ENCODE results near the gene GALNT10. TPM values are rescaled to one million over a fixed set of nuclear protein-coding genes. Genes with fewer than 3 reads are reported as not detected.
A peak's percentile ranks its signal among the peaks of the same experiment; 100 is the strongest.

Gene GALNT10, protein sequence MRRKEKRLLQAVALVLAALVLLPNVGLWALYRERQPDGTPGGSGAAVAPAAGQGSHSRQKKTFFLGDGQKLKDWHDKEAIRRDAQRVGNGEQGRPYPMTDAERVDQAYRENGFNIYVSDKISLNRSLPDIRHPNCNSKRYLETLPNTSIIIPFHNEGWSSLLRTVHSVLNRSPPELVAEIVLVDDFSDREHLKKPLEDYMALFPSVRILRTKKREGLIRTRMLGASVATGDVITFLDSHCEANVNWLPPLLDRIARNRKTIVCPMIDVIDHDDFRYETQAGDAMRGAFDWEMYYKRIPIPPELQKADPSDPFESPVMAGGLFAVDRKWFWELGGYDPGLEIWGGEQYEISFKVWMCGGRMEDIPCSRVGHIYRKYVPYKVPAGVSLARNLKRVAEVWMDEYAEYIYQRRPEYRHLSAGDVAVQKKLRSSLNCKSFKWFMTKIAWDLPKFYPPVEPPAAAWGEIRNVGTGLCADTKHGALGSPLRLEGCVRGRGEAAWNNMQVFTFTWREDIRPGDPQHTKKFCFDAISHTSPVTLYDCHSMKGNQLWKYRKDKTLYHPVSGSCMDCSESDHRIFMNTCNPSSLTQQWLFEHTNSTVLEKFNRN
- 33.0 and 34.5 TPM in 2 replicates for total RNA-seq (2013; cell fraction: nucleolus; rRNA removed)
- total RNA-seq (2014; rRNA removed): 18.1 and 18.6 TPM in 2 replicates
- 15.3 and 15.5 TPM in 2 replicates for total RNA-seq (2014; rRNA removed; fragmentation: Illumina TruSeq; extraction: Trizol)
- 26.0 and 27.9 TPM in 2 replicates for total RNA-seq (2021)
- polyA plus RNA-seq (2011; ENCODE audit: low read depth): 14.5 TPM
- polyA plus RNA-seq (2011; rRNA removed): 21.2 and 27.6 TPM in 2 replicates
- polyA plus RNA-seq (2011; cell fraction: cytosol; rRNA removed): 13.9 and 16.9 TPM in 2 replicates
- polyA plus RNA-seq (2011; cell fraction: nucleus; rRNA removed): 19.5 and 23.5 TPM in 2 replicates
- polyA plus RNA-seq (2012): 18.7 and 18.9 TPM in 2 replicates
- 24.9 and 35.4 TPM in 2 replicates for polyA plus RNA-seq (2014; fragmentation: Illumina TruSeq; extraction: Trizol)
- polyA plus RNA-seq (2014; fragmentation: Nextera tagmentation; extraction: Ambion mirVana): 1 to 10 TPM; 4.5 to 4.8 TPM
- polyA plus RNA-seq (2014; rRNA removed): 14.9 and 15.7 TPM in 2 replicates
- 10 to 100 TPM in 1 of 2 experiments, 1 to 10 TPM in 1; 3.9 to 11.5 TPM for polyA plus RNA-seq (2016; fragmentation: Nextera tagmentation; extraction: Ambion mirVana)
- polyA minus RNA-seq (2011; rRNA and poly(A)+ RNA removed): 41.3 and 55.4 TPM in 2 replicates
- polyA minus RNA-seq (2011; cell fraction: cytosol; rRNA and poly(A)+ RNA removed): 6.8 and 8.8 TPM in 2 replicates
- polyA minus RNA-seq (2011; cell fraction: nucleus; rRNA and poly(A)+ RNA removed): 10.9 and 19.5 TPM in 2 replicates
- percentile 71 among the genes with signal in this experiment for Bru-seq, nascent RNA
- percentile 70 among the genes with signal in this experiment for BruChase-seq, experiment 1, labeled RNA remaining after a 6-hour chase
- percentile 66 among the genes with signal in this experiment for BruChase-seq, experiment 2, labeled RNA remaining after a 2-hour chase
- long read RNA-seq, experiment 1, partial matches to known transcripts: 0 of 1 reads
- long read RNA-seq, experiment 1, other reads (novel, unspliced or antisense): 1 of 1 reads
- long read RNA-seq, experiment 2, partial matches to known transcripts: 2 of 20 reads
- long read RNA-seq, experiment 2, other reads (novel, unspliced or antisense): 18 of 20 reads

DNA sequence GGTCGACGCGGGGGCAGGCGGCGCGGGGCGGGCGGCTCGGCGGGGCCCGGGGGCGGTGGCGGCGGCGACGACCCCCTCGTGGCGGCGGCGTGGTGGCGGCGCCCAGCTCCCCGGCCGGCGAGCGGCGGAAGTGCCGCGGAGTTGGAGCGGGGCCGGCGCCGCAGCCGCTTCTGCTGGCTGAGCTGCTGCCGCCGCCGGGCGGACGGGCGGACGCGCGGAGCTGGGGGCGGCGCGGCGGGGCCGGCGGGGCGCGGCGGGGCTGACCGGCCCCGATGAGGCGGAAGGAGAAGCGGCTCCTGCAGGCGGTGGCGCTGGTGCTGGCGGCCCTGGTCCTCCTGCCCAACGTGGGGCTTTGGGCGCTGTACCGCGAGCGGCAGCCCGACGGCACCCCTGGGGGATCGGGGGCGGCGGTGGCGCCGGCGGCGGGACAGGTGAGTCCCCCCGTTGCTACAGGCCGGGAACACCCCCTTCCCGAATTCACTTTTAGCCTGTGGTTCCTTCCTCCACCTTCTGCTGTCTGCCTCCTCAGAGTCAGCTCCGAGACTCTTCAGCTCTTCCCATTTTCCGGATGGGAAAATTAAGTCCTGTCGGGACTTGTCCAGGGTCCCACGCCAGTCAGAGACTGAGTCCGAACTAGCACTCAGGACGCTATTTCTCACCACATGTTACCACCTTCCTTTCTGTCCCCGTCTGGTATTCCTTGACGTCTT lies at the start of gene GALNT10:
GALNT10 (plus strand) TSS at position 139 of the 710 bp plus-strand sequence; CDS start at position 273, 134 bp downstream.
- SMC1A ChIA-PET (ENCODE audit: uncharacterized antibody, unreplicated experiment): interaction anchor here (0.7 to 8.4 kb wide), 13 partner anchors 8 to 214 kb away, joined by 3 to 97 read pairs (median 10); no protein-coding TSS in a partner anchor
- CTCF ChIA-PET: interaction anchor here (0.6 to 7.2 kb wide), 16 partner anchors 9 to 216 kb away, joined by 3 to 71 read pairs (median 7); no protein-coding TSS in a partner anchor
- Histone ChIP-seq H2AFZ (ENCODE audit: control insufficient read depth, low read depth, low read length) (peak within 1 kb of the TSS; percentile 52), H3K9me3 (replicated peaks; ENCODE audit: control insufficient read depth, insufficient read depth, low read length) (no peaks in the 10 kb centered on the region), H3K4me3 (peak within 1 kb of the TSS; percentile 98), H3K27me3 (replicated peaks in 1 of 2; ENCODE audit: control insufficient read depth in 2 of 2, insufficient read depth in 2 of 2, low read length in 1 of 2) (peaks cover 0 to 4% of the 10 kb centered on the region in 2 experiments; a peak in 1 of 4 replicates), H3K27ac (ENCODE audit: control insufficient read depth, insufficient read depth) (peak within 1 kb of the TSS; percentile 68), H3K36me3 (ENCODE audit: control insufficient read depth in 2 of 2, insufficient read depth in 2 of 2, low read length in 1 of 2) (peaks cover 0 to 5% of the 10 kb centered on the region in 2 experiments; a peak in 1 of 4 replicates), H3K4me1 (ENCODE audit: control insufficient read depth, insufficient read depth, low read length) (peaks cover 8% of the 10 kb centered on the region), H3K4me2 (ENCODE audit: control insufficient read depth, insufficient read depth) (peak within 1 kb of the TSS; percentile 96), H4K20me1 (ENCODE audit: control insufficient read depth, insufficient read depth) (no peaks in the 10 kb centered on the region; the same call in 1 of the 2 replicates), H3K9ac (ENCODE audit: control insufficient read depth, insufficient read depth, low read length) (peak within 1 kb of the TSS; percentile 84), H3K79me2 (ENCODE audit: control insufficient read depth, insufficient read depth, low read length) (peaks cover 37% of the 10 kb centered on the region)
- in situ Hi-C loops (cut with MboI) (no loop called here), intact Hi-C loops (cut with micrococcal nuclease; ENCODE audit: unreplicated experiment) (loop anchor here (2.0 to 5.0 kb wide), 3 partner anchors 37 to 194 kb away; no protein-coding TSS in a partner anchor)
- RAD21 ChIA-PET (ENCODE audit: unreplicated experiment): interaction anchor here (0.7 to 6.4 kb wide), 14 partner anchors 10 to 258 kb away, joined by 3 to 51 read pairs (median 4); no protein-coding TSS in a partner anchor
- peak; percentile 53 for ATAC-seq
- no TSS peak for BruUV-seq (replicated peaks)
- no peak for FAIRE-seq
- POLR2A ChIA-PET: interaction anchor here (0.6 to 6.2 kb wide), 6 partner anchors 11 to 214 kb away, joined by 3 to 51 read pairs (median 6); partner anchors contain the start of genes FAM114A2 and MFAP3
- no peak for DNase-seq (ENCODE audit: low read depth, low spot score)
- WGBS (ENCODE audit: insufficient coverage, insufficient replicate concordance, low lambda C conversion rate, missing lambda C conversion rate): 2% methylated on average over 35 of the region's 84 CpGs
- TF ChIP-seq IKZF2 (IDR thresholded peaks at IDR 0.05) (0 out of 4 replicates have a peak, but pooled peaks of 1 of the 2 experiments have one; percentile 16), SMAD1 (IDR thresholded peaks at IDR 0.05; ENCODE audit: low read depth, partially characterized antibody) (no peak), BHLHE40 (IDR thresholded peaks at IDR 0.05; ENCODE audit: borderline replicate concordance in 1 of 2, low read depth in 2 of 2, low read length in 1 of 2) (0 out of 4 replicates have a peak, but pooled peaks of 1 of the 2 experiments have one; percentile 3), ESRRA (IDR thresholded peaks at IDR 0.05; ENCODE audit: low read length) (no peak), PAX8 (IDR thresholded peaks at IDR 0.05) (no peak), ZNF217 (IDR thresholded peaks at IDR 0.05) (0 out of 2 replicates have a peak, but pooled peaks have one; percentile 20), FOS (IDR thresholded peaks at IDR 0.05; ENCODE audit: borderline replicate concordance, extremely low read depth, insufficient read length) (no peak), HDGF (IDR thresholded peaks at IDR 0.05) (no peak), ZNF622 (IDR thresholded peaks at IDR 0.05) (no peak)
- TF ChIP-seq, protein P1, sequence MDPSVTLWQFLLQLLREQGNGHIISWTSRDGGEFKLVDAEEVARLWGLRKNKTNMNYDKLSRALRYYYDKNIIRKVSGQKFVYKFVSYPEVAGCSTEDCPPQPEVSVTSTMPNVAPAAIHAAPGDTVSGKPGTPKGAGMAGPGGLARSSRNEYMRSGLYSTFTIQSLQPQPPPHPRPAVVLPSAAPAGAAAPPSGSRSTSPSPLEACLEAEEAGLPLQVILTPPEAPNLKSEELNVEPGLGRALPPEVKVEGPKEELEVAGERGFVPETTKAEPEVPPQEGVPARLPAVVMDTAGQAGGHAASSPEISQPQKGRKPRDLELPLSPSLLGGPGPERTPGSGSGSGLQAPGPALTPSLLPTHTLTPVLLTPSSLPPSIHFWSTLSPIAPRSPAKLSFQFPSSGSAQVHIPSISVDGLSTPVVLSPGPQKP (IDR thresholded peaks at IDR 0.05; ENCODE audit: low read depth, low read length): no peak
- TF ChIP-seq, protein P2, sequence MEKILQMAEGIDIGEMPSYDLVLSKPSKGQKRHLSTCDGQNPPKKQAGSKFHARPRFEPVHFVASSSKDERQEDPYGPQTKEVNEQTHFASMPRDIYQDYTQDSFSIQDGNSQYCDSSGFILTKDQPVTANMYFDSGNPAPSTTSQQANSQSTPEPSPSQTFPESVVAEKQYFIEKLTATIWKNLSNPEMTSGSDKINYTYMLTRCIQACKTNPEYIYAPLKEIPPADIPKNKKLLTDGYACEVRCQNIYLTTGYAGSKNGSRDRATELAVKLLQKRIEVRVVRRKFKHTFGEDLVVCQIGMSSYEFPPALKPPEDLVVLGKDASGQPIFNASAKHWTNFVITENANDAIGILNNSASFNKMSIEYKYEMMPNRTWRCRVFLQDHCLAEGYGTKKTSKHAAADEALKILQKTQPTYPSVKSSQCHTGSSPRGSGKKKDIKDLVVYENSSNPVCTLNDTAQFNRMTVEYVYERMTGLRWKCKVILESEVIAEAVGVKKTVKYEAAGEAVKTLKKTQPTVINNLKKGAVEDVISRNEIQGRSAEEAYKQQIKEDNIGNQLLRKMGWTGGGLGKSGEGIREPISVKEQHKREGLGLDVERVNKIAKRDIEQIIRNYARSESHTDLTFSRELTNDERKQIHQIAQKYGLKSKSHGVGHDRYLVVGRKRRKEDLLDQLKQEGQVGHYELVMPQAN (conservative IDR thresholded peaks at IDR 0.05): peak; percentile 43; the same call in 1 of the 2 replicates
- TF ChIP-seq, protein P3, sequence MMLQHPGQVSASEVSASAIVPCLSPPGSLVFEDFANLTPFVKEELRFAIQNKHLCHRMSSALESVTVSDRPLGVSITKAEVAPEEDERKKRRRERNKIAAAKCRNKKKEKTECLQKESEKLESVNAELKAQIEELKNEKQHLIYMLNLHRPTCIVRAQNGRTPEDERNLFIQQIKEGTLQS (IDR thresholded peaks at IDR 0.05; ENCODE audit: borderline replicate concordance, extremely low read depth, low read depth, low read length): no peak
